PC-9 (cell line): ENCODE results near the gene TBRG4. TPM values are rescaled to one million over a fixed set of nuclear protein-coding genes. Genes with fewer than 3 reads are reported as not detected.

Source experiments
- BruUV-seq: library from RNA; stranded (reverse); fragments of 400-500 nt; replicated peaks from 2 replicates; lab custom pipeline; 2021; lab: Mats Ljungman, UMichigan
- CTCF ChIA-PET: fragments of 300-600 bp; sonication (Branson Sonifier 250); formaldehyde crosslinking; loops from one replicate; lab custom pipeline; 2022; ENCODE audit warnings: antibody characterized with exemption; lab: Charles Lee
- POLR2A ChIA-PET: fragments of 300-600 bp; sonication (Branson Sonifier 250); formaldehyde crosslinking; loops from one replicate; lab custom pipeline; 2022; ENCODE audit warnings: antibody characterized with exemption; ENCODE audit not compliant: unreplicated experiment; lab: Charles Lee
- DNase-seq, 2 experiments: peaks; one replicate each; pipeline versions ENCODE4 v3.0.0 to v3.0.0-alpha.2; 2015 to 2022; ENCODE audit warnings: mixed read lengths in 1 of 2
- H2AFZ ChIP-seq: fragments of 200-600 bp; sonication (generic); 2 replicates; pipeline ENCODE4 v1.8.1; 2017; ENCODE audit warnings: antibody characterized with exemption
- H3F3A ChIP-seq: fragments of 200-600 bp; sonication (generic); 2 replicates; pipeline ENCODE4 v1.8.1; 2017; ENCODE audit warnings: antibody characterized with exemption, mild to moderate bottlenecking, low read depth; ENCODE audit not compliant: insufficient read depth
- H3K27ac ChIP-seq: fragments of 200-600 bp; sonication (generic); 2 replicates; pipeline ENCODE4 v1.6.1; 2016; ENCODE audit warnings: mixed run types
- H3K27me3 ChIP-seq: fragments of 200-600 bp; sonication (generic); 2 replicates; pipeline ENCODE4 v1.6.1; 2016; ENCODE audit warnings: low read depth, mixed run types; ENCODE audit not compliant: insufficient read depth
- H3K36me3 ChIP-seq: fragments of 200-600 bp; sonication (generic); 2 replicates; pipeline ENCODE4 v1.6.1; 2016; ENCODE audit warnings: low read depth, mixed run types
- H3K4me1 ChIP-seq: fragments of 200-600 bp; sonication (generic); replicated peaks from 2 replicates; pipeline ENCODE4 v1.6.1; 2016; ENCODE audit warnings: mixed run types; ENCODE audit not compliant: insufficient read depth
- H3K4me2 ChIP-seq: fragments of 200-600 bp; sonication (generic); 2 replicates; pipeline ENCODE4 v1.6.1; 2017; ENCODE audit warnings: mixed run types
- H3K4me3 ChIP-seq: fragments of 200-600 bp; sonication (generic); 2 replicates; pipeline ENCODE4 v1.6.1; 2016; ENCODE audit warnings: mixed run types
- H3K79me2 ChIP-seq: fragments of 200-600 bp; sonication (generic); 2 replicates; pipeline ENCODE4 v1.6.1; 2017; ENCODE audit warnings: low read depth, mixed run types
- H3K9me2 ChIP-seq: fragments of 200-600 bp; sonication (generic); 2 replicates; pipeline ENCODE4 v1.8.1; 2017; ENCODE audit warnings: mild to moderate bottlenecking; ENCODE audit not compliant: insufficient read depth
- H3K9me3 ChIP-seq: fragments of 200-600 bp; sonication (generic); 2 replicates; pipeline ENCODE4 v1.8.1; 2016; ENCODE audit warnings: low read depth; ENCODE audit not compliant: insufficient read depth
- H4K20me1 ChIP-seq: fragments of 200-600 bp; sonication (generic); 2 replicates; pipeline ENCODE4 v1.8.1; 2017; ENCODE audit not compliant: insufficient read depth
- CTCF ChIP-seq: fragments of 200-600 bp; sonication (generic); conservative IDR thresholded peaks from 2 replicates; pipeline ENCODE4 v1.6.1; 2017; ENCODE audit warnings: mixed run types, antibody characterized with exemption, mild to moderate bottlenecking, moderate library complexity
- EZH2 ChIP-seq: fragments of 200-600 bp; sonication (generic); IDR thresholded peaks from 2 replicates; pipeline ENCODE4 v1.8.0; 2017; ENCODE audit warnings: antibody characterized with exemption, low read depth
- intact Hi-C: fragments of 100-400 bp; cut with micrococcal nuclease; formaldehyde crosslinking; loops from one replicate; pipeline ENCODE4 v1.10.0; 2022; ENCODE audit not compliant: unreplicated experiment
- total RNA-seq: library from RNA; stranded (reverse); gene quantifications from 2 replicates; pipeline ENCODE4 v1.2.3, GENCODE V29; 2021

TBRG4 gene
- total RNA-seq, 1 experiment from 2014 or later: 120 TPM

- Histone ChIP-seq H3K79me2 (peaks cover 24% of the 10 kb centered on the region), H3K27ac (no peak overlapping the region), H3F3A (peaks cover 31% of the 10 kb centered on the region), H3K4me2 (no peak overlapping the region), H3K4me3 (no peak overlapping the region), H3K9me2 (no peaks in the 10 kb centered on the region), H2AFZ (no peak overlapping the region), H3K27me3 (no peaks in the 10 kb centered on the region), H3K4me1 (peaks cover 33% of the 10 kb centered on the region), H3K36me3 (0 out of 2 replicates have a peak, but pooled peaks cover 7% of the 10 kb centered on the region), H4K20me1 (no peaks in the 10 kb centered on the region), H3K9me3 (no peaks in the 10 kb centered on the region)
- no TSS peak for BruUV-seq
- intact Hi-C loops: no loop called here
- ChIA-PET CTCF (no interaction called here), POLR2A (no interaction called here)
- DNase-seq: no peak
- no peak for TF ChIP-seq EZH2
- TF ChIP-seq CTCF: no peak
Measured at GRCh38 chr7:45053941-45054340, 57.6 kb downstream of the TBRG4 start.

DNA sequence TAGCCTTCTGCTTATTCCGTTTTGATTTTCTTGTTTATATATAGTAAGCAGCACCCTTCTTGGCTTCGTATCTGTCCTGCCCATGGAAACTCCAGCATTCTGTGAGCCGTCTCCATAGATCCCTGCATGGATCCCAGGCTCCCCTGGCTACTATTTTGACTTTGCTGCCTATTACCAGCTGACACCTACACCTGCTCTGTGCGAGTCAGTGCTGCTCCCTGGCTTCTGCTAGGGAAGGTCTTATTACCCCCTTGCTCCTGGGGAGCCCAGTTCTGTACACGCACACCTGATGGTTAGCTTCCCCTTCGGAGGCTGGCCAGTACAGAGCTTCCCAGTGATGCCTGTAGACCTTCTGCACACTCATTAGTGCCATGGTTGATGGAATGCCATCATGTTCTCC lies 58.1 kb downstream of the TBRG4 start:
- no peaks in the 10 kb centered on the region for H3K9me3 ChIP-seq
- TF ChIP-seq EZH2: no peak
- no peak for TF ChIP-seq CTCF
- no peaks in the 10 kb centered on the region for H3K27me3 ChIP-seq
- ChIA-PET CTCF (no interaction called here), POLR2A (no interaction called here)
- H3K9me2 ChIP-seq: no peaks in the 10 kb centered on the region
- peaks cover 19% of the 10 kb centered on the region for H3K79me2 ChIP-seq
- no peak overlapping the region for H3K4me2 ChIP-seq
- H3F3A ChIP-seq: peaks cover 29% of the 10 kb centered on the region
- intact Hi-C loops: no loop called here
- H3K4me1 ChIP-seq: peaks cover 33% of the 10 kb centered on the region
- BruUV-seq: no TSS peak
- no peak overlapping the region for H3K27ac ChIP-seq
- H3K36me3 ChIP-seq: 0 out of 2 replicates have a peak, but pooled peaks cover 7% of the 10 kb centered on the region
- DNase-seq: no peak
- H4K20me1 ChIP-seq: no peaks in the 10 kb centered on the region
- H2AFZ ChIP-seq: no peak overlapping the region
- no peak overlapping the region for H3K4me3 ChIP-seq

- no peak overlapping the region for H3K27ac ChIP-seq
- H3K9me3 ChIP-seq: no peaks in the 10 kb centered on the region
- H3K36me3 ChIP-seq: 0 out of 2 replicates have a peak, but pooled peaks cover 7% of the 10 kb centered on the region
- H2AFZ ChIP-seq: no peak overlapping the region
- TF ChIP-seq EZH2 (no peak), CTCF (no peak)
- peaks cover 26% of the 10 kb centered on the region for H3F3A ChIP-seq
- no peaks in the 10 kb centered on the region for H4K20me1 ChIP-seq
- DNase-seq: no peak
- H3K4me1 ChIP-seq: peaks cover 33% of the 10 kb centered on the region
- no TSS peak for BruUV-seq
- no peak overlapping the region for H3K4me2 ChIP-seq
- intact Hi-C loops: no loop called here
- no peaks in the 10 kb centered on the region for H3K27me3 ChIP-seq
- ChIA-PET CTCF (no interaction called here), POLR2A (no interaction called here)
- H3K9me2 ChIP-seq: no peaks in the 10 kb centered on the region
- peaks cover 17% of the 10 kb centered on the region for H3K79me2 ChIP-seq
- no peak overlapping the region for H3K4me3 ChIP-seq
Measured at GRCh38 chr7:45052011-45052410, 59.5 kb downstream of the TBRG4 start.
